Heart left ventricle (tissue), 16 donors: Measurements from ENCODE around the gene KIRREL3. TPM values are rescaled to one million over a fixed set of nuclear protein-coding genes. Genes with fewer than 3 reads are reported as not detected.

Experiments used
- ATAC-seq, 4 donors: fragments of 200-7000 bp; cut with Tn5 transposase; one replicate each; pipeline ENCODE4 v1.9.1; 2020 to 2022; ENCODE audit warnings: moderate library complexity in 4 of 4, mild to moderate bottlenecking in 3 of 4, moderate number of reproducible peaks in 1 of 4
- DNase-seq, 5 donors: peaks; one replicate each; pipeline ENCODE4 v3.0.0-alpha.2; 2020
- H3K27ac ChIP-seq, 12 donors: fragments of 200-600 bp; sonication (generic) in 4 of 12; one replicate each; pipeline versions ENCODE4 v1.5.0 to v1.8.0; 2016 to 2022; ENCODE audit warnings: mild to moderate bottlenecking in 2 of 12
- H3K27me3 ChIP-seq, 9 donors: fragments of 200-600 bp; sonication (generic) in 2 of 9; one replicate each; pipeline versions ENCODE4 v1.5.1 to v1.8.0; 2016 to 2022; ENCODE audit warnings: mild to moderate bottlenecking in 3 of 9
- H3K36me3 ChIP-seq, 9 donors: fragments of 200-600 bp; sonication (generic) in 2 of 9; one replicate each; pipeline versions ENCODE4 v1.5.0 to v1.8.0; 2018 to 2022; ENCODE audit warnings: mild to moderate bottlenecking in 2 of 9
- H3K4me1 ChIP-seq, 12 donors: fragments of 200-600 bp; sonication (generic) in 4 of 12; one replicate each; pipeline versions ENCODE4 v1.5.0 to v1.8.0; 2016 to 2022; ENCODE audit warnings: mild to moderate bottlenecking in 3 of 12
- H3K4me3 ChIP-seq, 12 donors: fragments of 200-600 bp; sonication (generic) in 4 of 12; one replicate each; pipeline versions ENCODE4 v1.5.0 to v1.8.0; 2017 to 2022; ENCODE audit warnings: mild to moderate bottlenecking in 9 of 12, moderate library complexity in 4 of 12
- H3K9me3 ChIP-seq, 12 donors: fragments of 200-600 bp; sonication (generic) in 4 of 12; one replicate each; pipeline versions ENCODE4 v1.5.0 to v1.8.0; 2016 to 2022; ENCODE audit warnings: mild to moderate bottlenecking in 1 of 12
- CTCF ChIP-seq, 12 donors: fragments of 200-600 bp; sonication (generic) in 4 of 12; IDR thresholded peaks; one replicate each; pipeline versions ENCODE4 v1.5.0 to v1.8.0; 2018 to 2022; ENCODE audit warnings: antibody characterized with exemption in 12 of 12, mild to moderate bottlenecking in 5 of 12
- POLR2A ChIP-seq, 2 donors: fragments of 450-650 bp; IDR thresholded peaks; one replicate each; pipeline ENCODE4 v1.6.1; 2017; ENCODE audit warnings: antibody characterized with exemption in 2 of 2, mild to moderate bottlenecking in 2 of 2, moderate library complexity in 2 of 2
- WGBS, 4 donors: extraction: QIAGEN DNeasy Blood & Tissue Kit in 2 of 4; methylation state at CpG; one replicate each; pipeline versions ENCODE4 v1.1.5 to v1.1.7; 2013 to 2018; 5-methylcytosine and 5-hydroxymethylcytosine counted together
- intact Hi-C, 10 donors: fragments of 100-400 bp; cut with DNase I; formaldehyde crosslinking; loops; one replicate each; pipeline versions ENCODE4 v1.11.1 to v1.14.2; 2022
- polyA plus RNA-seq, 2 donors: library from polyadenylated mRNA; stranded (reverse); fragments of 200-250 nt; gene quantifications; one replicate each; pipeline ENCODE4 v1.2.3, GENCODE V29; 2013
- total RNA-seq, 9 donors: library from RNA; depleted of rRNA in 2 of 9; stranded (reverse); fragments of >200 nt in 2 of 9; fragmentation: NEBNext Ultra II Directional in 3 of 9; extraction: Animal tissue kit (Norgen Biotek cat#: 25700) in 3 of 9; gene quantifications; one replicate each; pipeline versions ENCODE4 v1.1.0 to v1.2.4, GENCODE V29; 2016 to 2023
- donor health status: ischemic (EF 13 %, LVEDD 7.1; RV severe dilation, severe dysfunction).
- donor health status: healthy with polysubstance abuse.
- donor health status: DM: no; HTN: yes; CAD: no.
- donor health status: DM: no; HTN: no; CAD: no.
- donor health status: ischemic (EF 25% LVEDD 6.9; RV normal size, moderate dysfunction).
- donor health status: ischemic (EF 25% LVEDD 5.7; RV mildly dilated, moderate dysfunction).
- donor health status: healthy.
- donor health status: DM: yes; HTN: yes; CAD: no.
- donor health status: ischemic (EF 35%, LVEDD 5.7; RV mildly dilated, moderate dysfunction).
- donor health status: nonischemic (EF 11% LVEDD 7.7; RV severe dilation, severe dysfunction).
- donor health status: DM: yes; HTN: yes; CAD: no.
- donor health status: PGD.
- donor health status: ischemic (EF 29% LVEDD 5.4; RV normal size, mild dysfunction).
- donor health status: nonischemic (EF 23%, LVEDD 6.1; RV moderate dilation, normal function).

KIRREL3 gene
- total and polyA plus RNA-seq, 11 donors: 0.08 to 1.3 (median 0.27) TPM

- no peaks in the 10 kb centered on the region for H3K36me3 ChIP-seq
- no peak overlapping the region for H3K4me3 ChIP-seq
- TF ChIP-seq POLR2A (IDR thresholded peaks at IDR 0.05) (no peak), CTCF (IDR thresholded peaks at IDR 0.05) (no peak)
- H3K4me1 ChIP-seq: peaks cover 0 to 6% (median 0%) of the 10 kb centered on the region in 12 donors
- DNase-seq: no peak
- ATAC-seq: no peak
- intact Hi-C loops: loop anchor here in 1 of 10 donors (10.0 kb wide), 1 partner anchor 261 kb away; no protein-coding TSS in a partner anchor
- 37 to 66% (median 47%) methylated on average over 1 of the region's 1 CpG for WGBS, 4 donors
- H3K27ac ChIP-seq: no peak overlapping the region
- H3K27me3 ChIP-seq: peaks cover 0 to 7% (median 0%) of the 10 kb centered on the region in 9 donors
- no peaks in the 10 kb centered on the region for H3K9me3 ChIP-seq
Measured at GRCh38 chr11:126723665-126724045, 276.9 kb downstream of the KIRREL3 start.

DNA sequence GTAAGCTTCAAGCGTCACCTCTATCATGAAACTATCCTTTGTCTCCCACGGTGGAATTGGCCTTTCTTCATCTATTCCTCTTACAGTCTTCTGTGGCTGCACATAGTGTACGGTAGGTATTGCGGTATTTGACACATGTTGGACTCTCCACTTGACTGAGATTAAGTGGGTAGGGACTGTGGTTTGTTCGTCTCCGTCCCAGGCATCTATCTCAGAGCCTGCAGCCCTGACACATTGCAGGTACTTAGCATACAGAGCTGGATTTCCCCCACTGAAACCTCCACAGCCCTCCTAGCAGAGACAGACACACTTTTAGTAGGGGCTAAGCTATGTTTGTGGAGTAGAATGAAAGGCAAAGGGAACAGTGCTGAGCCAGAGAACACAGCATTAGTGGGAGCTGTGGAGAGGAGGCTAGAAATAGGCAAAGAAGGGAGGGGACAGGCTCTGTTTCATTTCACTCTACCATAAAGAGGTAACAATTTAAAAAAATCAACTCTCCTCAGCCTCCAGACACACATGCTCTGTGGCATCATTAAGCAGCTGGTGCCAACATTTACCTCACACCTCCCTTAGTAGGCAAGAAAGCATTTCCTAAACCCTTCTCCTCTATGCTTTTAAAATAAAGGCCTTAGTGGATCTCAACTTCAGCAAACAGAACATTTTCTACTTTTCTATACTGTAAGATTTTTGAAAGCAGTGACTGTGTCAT is 277.5 kb downstream of the KIRREL3 start:
- Histone ChIP-seq H3K9me3 (no peaks in the 10 kb centered on the region), H3K27ac (no peak overlapping the region), H3K36me3 (no peaks in the 10 kb centered on the region), H3K4me1 (peaks cover 0 to 6% (median 0%) of the 10 kb centered on the region in 12 donors), H3K27me3 (peaks cover 0 to 7% (median 0%) of the 10 kb centered on the region in 9 donors), H3K4me3 (no peak overlapping the region)
- DNase-seq: no peak
- no peak for ATAC-seq
- 64 to 76% (median 69%) methylated on average over 6 of the region's 6 CpGs for WGBS, 4 donors
- TF ChIP-seq CTCF (IDR thresholded peaks at IDR 0.05) (no peak), POLR2A (IDR thresholded peaks at IDR 0.05) (no peak)
- intact Hi-C loops: loop anchor here in 1 of 10 donors (10.0 kb wide), 1 partner anchor 262 kb away; no protein-coding TSS in a partner anchor

GRCh38 chr11:126722006-126722736 is 278.4 kb downstream of the KIRREL3 start:
- no peaks in the 10 kb centered on the region for H3K36me3 ChIP-seq
- WGBS, 4 donors: 76 to 92% (median 86%) methylated on average over 1 of the region's 1 CpG
- H3K9me3 ChIP-seq: no peaks in the 10 kb centered on the region
- peaks cover 0 to 6% (median 0%) of the 10 kb centered on the region in 12 donors for H3K4me1 ChIP-seq
- TF ChIP-seq CTCF (IDR thresholded peaks at IDR 0.05) (no peak), POLR2A (IDR thresholded peaks at IDR 0.05) (no peak)
- peaks cover 0 to 7% (median 0%) of the 10 kb centered on the region in 9 donors for H3K27me3 ChIP-seq
- no peak for ATAC-seq
- H3K27ac ChIP-seq: no peak overlapping the region
- intact Hi-C loops: loop anchor here in 1 of 10 donors (10.0 kb wide), 1 partner anchor 263 kb away; no protein-coding TSS in a partner anchor
- H3K4me3 ChIP-seq: no peak overlapping the region
- no peak for DNase-seq
